Superior temporal gyrus (tissue), 1 donor: ENCODE data around the gene FAU.
A peak's percentile ranks its signal among the peaks of the same experiment; 100 is the strongest.

Source experiments
- DNase-seq: peaks from one replicate; pipeline ENCODE4 v3.0.0-alpha.2; 2016; ENCODE audit errors: extremely low spot score

The FAU gene

DNA sequence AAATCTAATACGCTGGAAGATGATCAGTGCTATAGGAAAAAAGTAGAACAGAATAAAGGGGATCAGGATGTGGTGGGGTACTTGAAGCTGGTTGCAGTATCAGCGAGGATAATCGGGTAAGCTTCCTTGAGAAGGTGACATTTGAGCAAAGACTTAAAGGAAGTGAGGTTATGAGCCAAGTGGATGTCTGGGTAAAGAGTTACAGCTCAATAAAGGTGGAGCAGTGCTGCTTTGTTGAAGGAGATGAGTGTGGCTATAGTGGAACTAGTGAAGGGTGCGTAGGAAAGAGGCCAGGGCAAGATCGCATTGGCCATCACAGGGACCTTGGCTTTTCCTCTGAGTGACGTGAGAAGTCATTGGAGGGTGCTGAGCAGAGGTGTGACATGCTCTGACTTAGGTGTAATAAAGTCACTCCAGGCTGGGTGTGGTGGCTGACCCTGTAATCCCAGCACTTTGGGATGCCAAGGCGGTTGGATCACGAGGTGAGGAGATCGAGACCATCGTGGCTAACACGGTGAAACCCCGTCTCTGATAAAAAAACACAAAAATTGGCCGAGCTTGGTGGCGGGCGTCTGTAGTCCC lies 14.7 kb upstream of the FAU start:
- DNase-seq = no peak

DNA sequence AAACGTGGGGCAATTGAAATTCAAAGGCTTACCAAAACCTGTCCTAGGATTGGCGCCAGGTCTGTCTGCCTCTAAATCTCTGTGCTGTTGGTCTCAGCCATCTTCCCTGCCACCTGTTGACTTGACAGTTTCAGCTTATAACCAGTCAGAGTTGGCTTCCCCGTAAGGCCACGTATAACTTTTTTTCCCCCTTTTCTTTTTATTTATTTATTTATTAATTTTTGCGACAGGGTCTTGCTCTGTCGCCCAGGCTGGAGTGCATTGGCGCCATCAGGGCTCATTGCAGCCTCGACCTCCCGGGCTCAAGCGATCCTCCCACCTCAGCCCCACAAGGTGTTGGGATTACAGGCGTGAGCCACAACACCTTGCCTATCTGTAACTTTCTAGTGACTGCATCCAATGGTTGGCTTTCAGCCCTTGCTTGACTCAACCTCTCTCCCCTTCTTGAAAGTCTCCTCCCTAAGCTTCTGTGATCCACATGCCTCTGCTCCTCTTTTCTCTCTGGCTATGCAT lies 13.8 kb upstream of the FAU start:
- DNase-seq = no peak

DNA sequence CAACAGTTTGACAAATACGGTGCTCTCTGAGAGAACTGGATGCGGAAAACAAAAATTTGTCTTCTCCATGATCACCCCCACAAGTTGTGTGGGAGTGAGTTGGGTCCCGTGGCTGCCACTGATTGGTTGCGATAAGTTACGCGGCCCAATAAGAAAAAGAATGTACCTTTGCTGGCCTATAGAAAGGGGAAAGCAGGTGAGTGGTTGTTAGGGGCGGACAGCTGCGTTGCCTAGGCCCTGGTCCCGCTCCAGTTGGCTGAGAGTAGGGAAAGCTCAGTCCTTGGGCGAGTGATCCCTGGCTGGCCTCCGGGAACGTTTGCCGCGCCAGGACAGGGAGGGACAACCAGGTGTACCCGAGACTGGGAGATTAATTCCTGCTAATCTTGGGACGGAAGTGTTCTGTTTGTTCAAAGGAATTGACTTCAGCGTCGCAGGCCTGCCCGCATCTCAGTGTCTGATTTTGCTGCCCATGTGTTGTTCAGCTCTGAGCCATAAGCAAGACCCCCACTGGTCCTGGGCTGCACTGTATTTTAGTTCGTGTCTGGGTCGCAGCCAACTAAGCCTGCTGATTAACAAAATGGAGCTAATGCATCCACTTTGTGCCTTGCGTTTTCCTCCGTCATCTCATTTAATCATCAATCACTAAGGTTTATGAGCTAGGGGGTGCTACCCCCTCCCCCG lies 13.2 kb upstream of the FAU start:
- peak; percentile 94 for DNase-seq

DNA sequence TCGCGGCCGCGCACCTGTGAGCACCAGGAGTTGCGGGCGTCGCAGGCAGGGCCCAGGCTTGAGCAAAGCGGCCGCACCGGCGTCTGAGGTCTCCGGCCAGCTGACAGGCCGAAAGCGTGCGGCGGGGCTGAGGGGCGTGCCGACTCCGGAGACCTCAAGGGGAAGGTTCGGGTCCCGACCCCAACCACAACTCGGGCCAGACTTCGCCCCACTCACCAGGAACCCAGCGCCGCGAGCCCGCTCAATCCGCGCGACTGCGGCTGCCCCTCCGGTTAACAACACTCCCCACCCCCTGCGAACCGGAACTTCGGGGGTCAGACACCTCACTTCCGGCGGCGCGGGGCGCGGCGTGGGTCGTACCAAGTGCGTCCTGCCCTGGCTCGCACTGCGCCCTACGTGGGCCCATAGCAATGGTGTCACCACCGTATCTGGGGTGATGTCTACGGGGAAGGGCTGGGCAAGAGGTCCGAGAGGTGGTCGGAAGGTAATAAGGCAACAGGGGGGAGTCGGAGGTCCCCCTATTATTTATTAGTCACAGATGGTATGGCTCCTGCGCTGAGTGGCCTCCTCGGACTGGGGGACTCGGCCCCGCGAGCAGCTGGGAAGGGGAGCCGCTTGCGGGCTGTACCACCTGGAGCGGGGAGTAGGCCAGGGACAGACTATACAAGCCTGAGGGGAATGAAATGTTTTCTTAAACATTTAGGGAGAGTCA lies 12.5 kb upstream of the FAU start, which contains the start of gene SYVN1:
Gene SYVN1, minus strand, starts transcription at position 280 of the 712 bp plus-strand sequence. CDS start 918 bp downstream, outside the sequence.
- DNase-seq = peak; percentile 93

DNA sequence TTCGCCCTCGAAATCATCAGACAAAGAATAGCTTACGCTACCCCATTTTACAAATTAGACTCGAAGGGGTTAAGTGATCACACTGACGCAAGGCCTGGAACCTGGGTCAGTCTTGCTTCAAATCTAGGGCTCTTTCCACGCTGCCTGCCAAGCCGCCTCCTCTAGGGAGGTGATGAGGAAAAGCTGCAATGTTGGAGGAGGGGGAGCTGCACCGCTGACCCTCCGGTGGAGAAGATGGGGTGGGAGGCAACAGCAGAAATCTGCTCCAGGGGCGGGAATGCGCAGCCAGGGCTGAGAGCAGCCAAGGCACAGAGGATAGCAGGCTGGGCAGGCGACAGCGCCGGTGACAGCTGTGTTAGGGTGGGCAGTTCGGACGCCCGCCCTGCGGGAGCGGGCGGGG lies 11.8 kb upstream of the FAU start:
- DNase-seq = no peak

DNA sequence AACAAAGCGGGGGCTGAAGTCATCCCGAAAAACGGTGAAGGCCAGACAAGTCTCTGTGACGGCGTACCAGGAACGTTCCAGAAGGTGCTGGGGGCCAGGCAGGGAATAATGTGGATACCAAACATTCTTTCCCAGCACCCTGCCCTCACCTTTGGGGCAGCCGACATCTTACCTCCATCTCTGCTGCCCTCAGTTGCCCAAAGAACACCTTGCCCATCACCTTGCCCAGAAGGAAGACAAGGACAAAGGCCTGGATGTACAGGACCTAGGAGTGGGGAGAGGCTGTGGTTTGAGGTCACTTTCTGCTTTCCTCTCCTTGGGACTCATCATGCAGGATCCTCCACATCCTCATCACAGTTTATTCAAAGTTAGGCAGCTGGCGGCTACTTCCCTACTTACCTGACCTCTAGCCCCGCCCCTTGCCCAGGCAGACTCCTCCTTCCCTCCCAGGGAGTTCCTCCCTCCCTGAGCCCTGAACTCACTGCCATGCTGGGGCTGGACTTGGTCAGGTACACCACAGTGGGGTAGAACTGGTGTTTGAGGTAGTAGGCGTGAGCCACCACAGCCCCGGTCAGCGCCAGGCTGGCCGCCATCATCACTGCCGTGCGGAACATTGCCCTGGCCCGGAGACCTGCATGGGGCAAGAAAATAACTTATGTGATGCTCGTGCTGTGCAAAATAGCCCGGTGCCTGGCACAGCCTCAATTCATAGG lies 11.2 kb upstream of the FAU start:
- DNase-seq = no peak

DNA sequence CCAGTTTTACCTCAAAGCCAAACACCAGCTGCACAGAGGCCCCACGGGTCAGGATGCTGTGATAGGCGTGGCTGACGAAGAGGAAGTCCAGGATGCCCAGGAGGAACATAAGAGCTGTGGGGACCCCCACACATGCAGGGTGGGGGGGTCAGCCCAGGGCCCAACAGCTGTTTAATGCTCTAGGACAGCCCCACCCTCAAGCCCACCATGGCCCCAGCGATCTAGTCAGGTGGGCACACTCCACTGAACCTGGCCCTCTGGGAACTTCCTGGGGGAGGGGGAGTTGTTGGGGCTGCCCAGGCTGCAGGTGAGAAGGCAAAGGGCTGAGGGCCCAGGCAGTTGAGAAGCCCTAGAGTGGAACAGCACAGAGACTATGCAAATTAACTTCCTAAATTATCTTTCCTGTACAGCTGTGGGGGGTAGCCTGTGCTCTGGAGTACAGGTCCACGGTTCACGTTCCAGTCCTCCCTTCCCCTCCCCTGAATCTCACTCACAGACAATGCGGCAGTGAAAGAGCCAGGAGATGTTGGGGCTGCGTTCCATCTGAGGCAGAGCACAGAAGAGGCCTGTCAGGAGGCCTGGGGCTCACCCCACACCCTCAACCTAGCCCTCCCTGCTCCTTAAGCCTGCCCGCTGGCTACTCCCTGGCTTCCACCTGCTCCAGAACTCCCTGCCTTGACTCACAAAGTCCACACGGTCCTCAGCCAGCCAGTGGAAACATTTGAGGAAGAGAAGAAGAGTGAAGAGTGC lies 10.5 kb upstream of the FAU start:
- DNase-seq = no peak

DNA sequence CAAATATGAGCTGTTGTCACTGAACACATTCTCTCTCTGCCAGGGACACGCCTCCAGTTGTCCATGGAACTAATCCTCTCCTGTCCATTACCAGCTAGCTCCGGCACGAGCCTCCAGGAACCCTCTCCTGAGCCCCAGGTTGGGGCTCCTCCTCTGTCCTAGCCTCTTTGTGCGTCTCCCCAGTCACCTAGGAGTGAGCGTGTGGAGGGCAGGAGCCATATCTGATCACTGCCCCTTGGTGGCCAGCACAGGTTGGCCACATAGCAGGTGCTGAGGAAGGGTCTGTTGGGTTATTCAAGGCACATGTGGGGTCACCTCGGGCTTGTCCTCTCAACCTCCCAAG lies 9.9 kb upstream of the FAU start:
- no peak for DNase-seq

DNA sequence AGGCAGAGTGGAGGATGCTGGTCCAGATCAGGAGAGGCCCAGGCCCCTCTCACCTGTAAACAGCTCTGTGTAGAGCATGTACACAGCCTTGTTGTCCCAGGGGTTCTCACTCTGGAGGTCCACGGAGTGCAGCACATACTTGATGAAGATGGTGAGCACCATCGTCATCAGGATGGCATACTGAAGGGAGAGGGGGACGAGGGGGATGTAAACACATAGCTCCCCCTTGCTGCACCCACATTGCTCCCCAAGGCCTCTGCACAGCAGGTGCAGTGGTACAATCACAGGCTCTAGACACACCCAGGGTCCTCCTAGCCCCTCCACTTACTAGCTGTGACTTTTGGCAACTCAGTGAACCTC lies 9.5 kb upstream of the FAU start:
- no peak for DNase-seq

DNA sequence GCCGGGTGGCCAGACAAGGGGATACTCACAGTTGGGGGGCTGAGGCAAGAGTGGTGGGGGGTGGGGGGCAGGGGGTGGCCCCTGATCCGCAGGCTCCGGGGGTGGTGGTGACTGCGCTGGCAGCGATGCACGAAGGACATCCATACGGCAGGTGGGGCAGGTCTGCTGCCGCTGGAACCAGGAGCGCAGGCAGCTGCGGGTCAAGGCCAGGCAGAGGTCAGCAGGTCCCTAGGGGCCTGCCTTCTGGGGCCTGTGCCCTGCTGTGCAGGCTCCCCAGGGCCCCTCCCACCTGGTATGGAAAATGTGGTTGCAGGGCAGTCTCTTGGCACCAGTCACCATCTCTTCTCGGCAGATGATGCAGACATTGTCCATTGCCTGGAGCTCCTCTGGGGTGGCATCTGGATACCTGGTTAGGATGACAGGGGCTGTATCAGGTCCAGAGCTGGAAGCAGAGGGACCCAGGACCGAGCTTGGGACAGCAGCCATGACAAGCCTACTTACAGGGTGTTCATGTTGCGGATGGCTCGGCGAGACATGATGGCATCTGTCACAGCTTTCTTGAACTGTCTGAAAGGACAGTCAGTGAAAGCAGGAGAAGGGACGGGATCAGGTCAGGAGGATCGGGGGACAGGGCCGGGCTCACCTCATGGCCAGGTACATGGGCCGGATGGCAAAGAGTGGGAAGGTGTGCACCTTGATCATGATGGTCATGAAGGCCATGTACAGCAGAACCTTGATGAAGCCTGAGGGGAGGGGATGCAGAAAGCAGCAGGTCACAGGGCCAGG lies 8.9 kb upstream of the FAU start:
- DNase-seq = no peak

DNA sequence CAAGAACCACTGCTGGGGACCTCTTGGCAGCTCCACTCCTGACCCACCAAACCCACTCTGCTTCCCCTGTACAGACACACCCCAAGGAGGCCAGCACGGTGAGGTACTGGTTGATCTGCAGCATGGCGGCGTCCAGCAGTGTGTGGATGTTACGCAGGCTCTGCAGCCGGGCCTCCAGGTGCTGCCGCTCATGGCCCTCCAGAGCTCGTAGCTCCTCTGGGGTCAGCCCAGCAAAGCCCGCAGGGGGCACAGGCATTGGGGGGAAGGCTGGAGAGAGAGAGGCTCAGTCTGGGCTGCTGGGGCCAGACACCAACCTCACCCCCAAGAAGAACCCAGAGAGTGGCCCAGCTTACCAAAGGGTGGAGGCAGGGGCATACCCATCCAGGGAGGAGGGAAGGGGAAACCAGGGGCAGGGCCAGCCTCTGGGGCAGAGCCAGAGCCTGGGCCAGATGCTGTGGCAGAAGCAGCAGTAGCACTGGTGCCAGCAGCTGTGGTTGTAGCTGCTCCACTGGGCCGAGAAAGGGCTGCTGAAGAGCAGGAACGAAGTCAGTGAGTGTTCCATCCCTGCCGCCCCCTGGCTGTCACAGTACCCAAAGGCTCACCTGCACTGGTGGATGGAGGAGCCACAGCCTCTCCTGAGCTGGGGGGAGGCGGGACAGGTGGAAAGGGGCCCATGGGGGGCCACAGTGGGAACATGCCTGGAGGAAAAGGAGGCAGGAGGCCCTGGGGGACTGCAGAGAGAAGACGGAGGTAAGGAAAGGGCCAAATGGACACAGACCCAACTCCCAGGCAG lies 7.9 kb upstream of the FAU start:
- DNase-seq = no peak

DNA sequence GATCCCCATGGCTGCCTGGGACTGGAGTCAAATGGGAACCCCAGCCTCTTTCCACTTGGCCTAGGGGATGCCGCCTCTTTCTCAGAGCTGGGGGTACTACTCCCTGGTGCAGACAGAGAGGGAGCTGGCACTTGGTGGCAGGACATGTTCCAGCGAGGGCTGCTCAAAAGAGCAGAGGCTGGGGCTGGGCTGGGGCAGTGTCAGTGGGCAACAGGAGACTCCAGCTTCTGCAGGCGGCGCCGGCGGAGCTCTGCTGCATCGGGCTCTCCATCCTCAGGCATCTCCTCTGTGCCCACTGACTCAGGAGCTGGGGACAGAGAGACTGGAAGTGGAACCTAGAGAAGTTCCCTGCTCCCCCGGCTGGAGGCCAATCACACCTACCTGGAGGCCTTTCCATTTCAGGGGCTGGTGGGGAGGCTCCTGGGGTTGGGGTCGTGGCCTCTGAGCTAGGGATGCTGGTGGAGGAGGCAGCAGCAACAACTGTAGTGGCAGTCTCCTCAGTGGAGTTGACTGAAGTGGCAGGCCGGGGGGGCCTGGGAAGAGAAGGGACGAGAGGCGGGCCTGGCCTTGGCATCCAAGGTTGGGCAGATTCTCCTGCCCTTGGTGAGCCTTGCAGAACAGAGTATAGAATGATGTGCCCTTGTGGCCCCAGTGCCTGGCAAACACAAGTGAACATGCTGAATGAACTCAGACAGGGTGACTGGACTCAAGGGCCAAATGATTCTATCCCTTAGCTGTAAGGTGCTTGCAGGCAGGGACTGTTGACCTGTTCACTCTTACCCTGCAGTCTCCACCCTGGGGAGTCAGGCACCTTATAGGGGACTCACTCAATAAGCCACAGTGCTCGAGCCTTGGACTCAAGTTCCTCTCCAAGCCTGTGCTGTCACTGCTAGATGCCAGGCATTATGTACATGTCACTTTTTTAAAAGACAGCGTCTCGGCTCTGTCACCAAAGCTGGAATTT lies 6.5 kb upstream of the FAU start:
- DNase-seq = no peak

DNA sequence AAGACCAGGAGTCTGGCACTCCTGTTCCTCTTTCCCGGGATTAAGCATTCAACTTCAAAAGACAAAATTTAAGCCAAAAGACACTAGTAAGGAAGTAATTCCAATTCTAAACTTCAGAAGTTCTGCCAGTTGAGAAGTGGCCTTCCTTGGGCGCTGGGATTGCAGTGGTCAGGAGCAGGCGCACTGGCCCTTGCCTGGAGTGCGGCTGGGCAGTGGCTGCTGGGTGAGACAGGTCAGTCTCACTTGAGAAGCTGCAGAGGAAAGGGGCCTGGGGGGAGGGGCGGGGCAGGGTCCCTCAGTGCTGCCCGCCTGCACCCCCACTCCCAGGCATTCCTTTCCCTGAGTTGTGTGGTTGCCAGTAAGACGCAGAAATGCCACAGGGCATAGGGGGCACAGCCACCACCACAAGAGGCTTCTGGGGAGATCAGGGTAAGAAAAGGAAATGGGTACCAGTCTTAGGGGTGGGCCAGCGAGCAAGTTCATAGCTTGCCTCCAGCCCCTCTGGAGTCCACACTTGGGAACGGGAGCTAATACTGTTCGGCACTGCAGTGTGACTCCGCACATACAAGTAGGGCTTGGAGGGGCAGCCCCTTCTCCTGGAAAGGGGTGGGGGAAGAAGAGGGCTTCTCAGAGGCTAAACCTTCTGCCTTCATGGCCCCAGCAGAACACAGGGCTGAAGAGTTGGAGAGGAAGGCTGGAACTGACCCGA lies 5.7 kb upstream of the FAU start:
- no peak for DNase-seq

DNA sequence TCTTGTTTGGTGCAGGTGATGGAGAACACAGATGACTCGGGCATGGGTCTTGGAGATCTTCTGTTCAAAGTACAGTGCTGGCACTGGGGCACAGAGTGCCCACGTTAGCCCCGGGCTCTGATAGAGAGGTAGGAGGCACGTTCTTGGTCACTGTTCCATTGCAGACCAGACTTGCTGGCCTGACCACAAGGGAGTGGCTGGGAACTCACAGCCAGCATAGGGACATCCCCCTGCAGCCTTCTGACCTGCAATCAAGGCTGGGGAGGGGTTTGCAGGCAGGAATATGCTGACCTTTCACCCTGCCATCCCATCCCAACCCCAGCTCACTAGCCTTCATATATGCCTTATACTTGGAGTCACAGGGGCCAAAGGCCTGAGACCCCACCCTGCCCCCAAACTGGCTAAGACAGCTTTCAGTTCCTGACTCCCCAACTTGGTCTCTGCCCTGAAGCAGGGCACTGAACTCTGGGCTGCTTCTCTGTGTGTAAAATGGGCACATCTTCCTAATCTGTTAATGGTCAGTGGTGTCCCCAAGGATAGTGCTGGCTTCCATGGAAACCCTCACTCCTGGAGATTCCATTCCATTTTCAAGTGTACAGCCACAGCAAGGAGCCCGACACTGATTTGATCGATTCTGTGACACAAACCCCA lies 4.8 kb upstream of the FAU start:
- no peak for DNase-seq

DNA sequence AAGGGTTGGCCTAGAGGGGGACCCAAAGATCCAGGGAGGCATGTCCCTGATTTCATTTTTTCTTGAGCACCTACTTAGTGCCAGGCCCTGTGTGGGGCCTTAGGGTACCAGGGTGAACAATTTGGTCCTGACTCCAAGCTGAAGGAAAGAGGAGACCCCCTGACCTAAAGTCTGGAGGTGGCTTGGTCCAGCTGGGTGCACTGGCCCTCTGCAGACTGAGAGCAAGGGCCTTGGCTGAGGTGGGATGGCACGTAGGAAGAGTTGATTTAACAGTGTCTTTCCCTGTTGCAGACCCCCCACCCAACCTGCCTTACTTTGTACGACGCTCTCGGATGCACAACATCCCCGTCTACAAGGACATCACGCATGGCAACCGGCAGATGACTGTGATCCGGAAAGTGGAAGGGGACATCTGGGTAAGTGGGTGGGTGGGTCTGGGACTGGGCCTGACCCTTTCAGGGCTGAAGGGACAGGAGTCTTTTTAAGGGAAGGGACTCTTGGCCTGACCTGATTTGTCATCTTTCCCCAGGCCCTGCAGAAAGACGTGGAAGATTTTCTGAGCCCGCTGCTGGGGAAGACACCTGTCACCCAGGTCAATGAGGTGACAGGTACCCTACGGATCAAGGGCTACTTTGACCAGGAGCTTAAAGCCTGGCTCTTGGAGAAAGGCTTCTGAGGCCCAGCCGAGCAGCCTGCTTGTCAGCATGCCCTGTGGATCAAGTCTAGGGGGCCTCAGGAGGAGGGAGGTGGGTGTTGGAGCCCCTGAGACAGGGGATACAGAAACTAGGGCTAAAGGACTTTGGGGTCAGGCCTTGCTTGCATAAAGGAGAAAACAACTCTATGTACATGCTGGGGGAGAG lies 3.5 kb upstream of the FAU start:
- DNase-seq = no peak

DNA sequence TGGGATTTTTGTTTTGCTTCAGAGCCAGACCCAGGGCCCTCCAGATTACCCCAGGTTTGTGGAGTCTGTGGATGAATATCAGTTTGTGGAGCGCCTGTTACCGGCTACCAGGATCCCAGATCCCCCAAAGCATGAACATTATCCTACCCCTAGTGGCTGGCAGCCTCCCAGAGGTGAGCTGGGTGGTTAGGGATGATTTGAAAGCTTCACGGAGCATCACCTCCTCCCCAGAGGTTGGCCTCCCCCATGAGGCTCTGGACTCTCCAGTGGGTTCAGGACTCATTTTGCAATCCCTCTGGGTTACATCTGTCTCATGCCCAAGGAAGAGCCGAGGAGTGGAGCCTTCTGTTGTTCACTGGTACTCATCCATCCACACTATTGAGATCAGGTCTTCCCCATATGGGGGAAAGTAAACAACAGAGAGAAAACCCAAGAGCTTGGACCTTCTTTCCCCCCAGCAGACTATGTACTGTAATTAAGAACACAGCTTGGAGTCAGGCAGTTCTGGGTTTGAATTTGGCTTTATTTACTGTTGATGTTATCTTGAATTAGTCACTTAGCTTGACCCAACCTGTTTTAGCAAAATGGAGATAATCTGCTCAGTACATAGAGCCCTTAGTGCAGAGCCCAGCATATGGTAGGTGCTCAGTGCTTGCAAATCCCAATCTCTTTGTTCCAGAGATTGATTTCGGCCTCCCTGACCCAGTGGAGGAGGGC lies 2.7 kb upstream of the FAU start:
- no peak for DNase-seq
